ENCODE measurements around the gene LEF1. TPM values are rescaled to one million over a fixed set of nuclear protein-coding genes. Genes with fewer than 3 reads are reported as not detected.

LEF1 gene
- total RNA-seq, 1 experiment from 2014 or later: 0.54 TPM

- no peaks in the 10 kb centered on the region for H3K9me3 ChIP-seq (ENCODE audit: control insufficient read depth, insufficient read depth, low read depth, low read length)
- no peaks in the 10 kb centered on the region for H3K4me1 ChIP-seq (ENCODE audit: control insufficient read depth, insufficient read depth, low read length)
- no TSS peak for BruUV-seq (replicated peaks)
- in situ Hi-C loops (cut with HindIII; ENCODE audit: low pct_unique_long_range_greater_than_20kb, low sequenced_read_pairs) (no loop called here), intact Hi-C loops (cut with micrococcal nuclease; ENCODE audit: unreplicated experiment) (no loop called here)
- H3K4me3 ChIP-seq (ENCODE audit: low read depth in 2 of 2, low read length in 2 of 2): no peak overlapping the region
- TF ChIP-seq SIN3A (IDR thresholded peaks at IDR 0.05; ENCODE audit: borderline replicate concordance, insufficient read depth, low read depth, low read length) (no peak), CTCF (IDR thresholded peaks at IDR 0.05) (no peak), POLR2AphosphoS5 (IDR thresholded peaks at IDR 0.05; ENCODE audit: low read depth, low read length) (no peak)
- H3K27ac ChIP-seq (ENCODE audit: low read length): no peak overlapping the region
- ATAC-seq (no peak), DNase-seq (ENCODE audit: low read depth, low spot score) (no peak)
- peaks cover 31% of the 10 kb centered on the region for H3K27me3 ChIP-seq (ENCODE audit: control insufficient read depth, insufficient read depth, low read length)
- no peaks in the 10 kb centered on the region for H3K36me3 ChIP-seq (ENCODE audit: control insufficient read depth, insufficient read depth, low read length)
- CTCF ChIA-PET: no interaction called here
- POLR2A ChIA-PET: no interaction called here
Measured at GRCh38 chr4:108170631-108171338, 2.1 kb upstream of the LEF1 start.

DNA sequence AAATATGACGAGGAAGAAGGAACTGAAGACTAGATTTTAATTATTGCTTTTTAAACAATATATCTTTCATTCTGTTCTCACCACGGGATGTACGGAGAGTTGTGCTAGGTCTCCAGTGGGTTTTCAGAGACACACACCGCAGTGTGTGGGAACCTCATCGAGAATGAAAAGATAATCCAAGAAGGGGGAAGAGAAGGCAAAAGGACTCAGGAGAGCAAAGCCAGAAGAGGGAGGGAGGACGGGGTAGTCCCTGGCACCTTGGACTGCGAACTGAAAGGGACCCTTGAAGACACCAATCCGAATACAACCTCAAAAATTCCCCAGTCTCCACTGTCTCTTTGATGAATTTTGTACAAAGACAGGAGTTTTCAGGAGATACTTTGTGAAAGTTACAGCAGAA lies 932 bp upstream of the LEF1 start:
- Histone ChIP-seq H3K27ac (ENCODE audit: low read length) (no peak overlapping the region), H3K4me3 (ENCODE audit: low read depth in 2 of 2, low read length in 2 of 2) (no peak overlapping the region), H3K27me3 (ENCODE audit: control insufficient read depth, insufficient read depth, low read length) (peaks cover 33% of the 10 kb centered on the region), H3K9me3 (ENCODE audit: control insufficient read depth, insufficient read depth, low read depth, low read length) (no peaks in the 10 kb centered on the region), H3K36me3 (ENCODE audit: control insufficient read depth, insufficient read depth, low read length) (no peaks in the 10 kb centered on the region), H3K4me1 (ENCODE audit: control insufficient read depth, insufficient read depth, low read length) (no peaks in the 10 kb centered on the region)
- intact Hi-C loops (cut with micrococcal nuclease; ENCODE audit: unreplicated experiment) (no loop called here), in situ Hi-C loops (cut with HindIII; ENCODE audit: low pct_unique_long_range_greater_than_20kb, low sequenced_read_pairs) (no loop called here)
- ChIA-PET POLR2A (no interaction called here), CTCF (no interaction called here)
- no peak for TF ChIP-seq TCF7L2 (IDR thresholded peaks at IDR 0.05; ENCODE audit: low read depth, low read length)
- TF ChIP-seq SIN3A (IDR thresholded peaks at IDR 0.05; ENCODE audit: borderline replicate concordance, insufficient read depth, low read depth, low read length): no peak
- TF ChIP-seq POLR2AphosphoS5 (IDR thresholded peaks at IDR 0.05; ENCODE audit: low read depth, low read length): no peak
- TF ChIP-seq CTCF (IDR thresholded peaks at IDR 0.05): no peak
- TF ChIP-seq REST (IDR thresholded peaks at IDR 0.05; ENCODE audit: insufficient read depth in 1 of 2, low read depth in 2 of 2, low read length in 1 of 2): no peak
- BruUV-seq (replicated peaks): no TSS peak
- ATAC-seq: no peak
- no peak for DNase-seq (ENCODE audit: low read depth, low spot score)
